DMS114 treated with DMSO at 0.1 percent for 48 hours (cell line): ENCODE results near the gene REV1.
"Not testable (repeated sequence)": the region's sequence is repeated elsewhere in the genome, so short reads cannot be mapped to it uniquely, and the experiment has no call there.

ENCODE experiments used
- DNase-seq: peaks from one replicate; lab custom pipeline; 2025; ENCODE audit not compliant: unreplicated experiment; lab: John Stamatoyannopoulos, UW

The REV1 gene

DNA sequence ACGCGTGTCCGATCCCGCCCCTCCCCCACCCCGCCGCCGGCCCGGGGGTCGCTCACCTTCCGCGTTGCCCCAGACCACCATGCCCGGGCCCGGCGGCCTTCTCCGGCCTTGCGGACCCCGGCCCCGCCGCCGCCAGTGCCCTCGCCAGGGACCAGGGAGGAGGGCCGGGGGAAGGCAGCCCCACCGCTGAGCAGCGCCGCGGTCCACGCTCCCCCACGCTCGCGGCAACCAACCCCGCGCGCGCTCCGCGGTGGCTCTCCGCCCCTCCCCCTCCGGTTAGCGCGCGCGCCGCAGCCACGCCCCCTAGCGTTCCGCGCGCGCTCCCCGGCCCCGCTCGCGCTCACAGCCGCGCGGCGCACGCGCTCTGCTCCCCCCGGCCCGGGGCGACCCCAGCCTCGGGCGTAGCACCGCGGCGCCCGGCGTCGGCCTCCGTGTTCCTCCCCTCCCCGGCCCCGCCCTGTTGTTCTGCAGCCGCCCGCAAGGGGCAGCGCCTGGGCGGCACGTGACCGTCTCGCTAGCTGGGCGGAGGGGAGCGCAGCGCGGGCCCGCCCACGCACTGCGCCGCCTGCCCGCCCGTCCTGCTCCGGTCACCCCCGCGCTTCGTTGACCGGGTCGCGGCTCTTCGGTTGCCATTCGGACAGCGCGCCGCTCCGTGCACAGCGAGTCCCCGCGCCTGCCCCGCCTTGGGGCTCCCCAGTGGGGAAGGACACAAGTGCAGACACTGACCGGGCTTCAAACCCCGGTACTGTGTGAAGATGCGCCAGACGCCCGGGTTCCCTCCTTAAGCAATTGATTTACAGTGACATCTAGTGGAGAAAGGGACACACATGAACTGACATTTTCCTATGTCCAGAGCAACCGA is at the start of gene REV1:
TSS of gene REV1 (minus strand) at position 257 of the 862 bp plus-strand sequence. CDS start 25,042 bp downstream, outside the sequence.
- DNase-seq: peak; percentile 88

DNA sequence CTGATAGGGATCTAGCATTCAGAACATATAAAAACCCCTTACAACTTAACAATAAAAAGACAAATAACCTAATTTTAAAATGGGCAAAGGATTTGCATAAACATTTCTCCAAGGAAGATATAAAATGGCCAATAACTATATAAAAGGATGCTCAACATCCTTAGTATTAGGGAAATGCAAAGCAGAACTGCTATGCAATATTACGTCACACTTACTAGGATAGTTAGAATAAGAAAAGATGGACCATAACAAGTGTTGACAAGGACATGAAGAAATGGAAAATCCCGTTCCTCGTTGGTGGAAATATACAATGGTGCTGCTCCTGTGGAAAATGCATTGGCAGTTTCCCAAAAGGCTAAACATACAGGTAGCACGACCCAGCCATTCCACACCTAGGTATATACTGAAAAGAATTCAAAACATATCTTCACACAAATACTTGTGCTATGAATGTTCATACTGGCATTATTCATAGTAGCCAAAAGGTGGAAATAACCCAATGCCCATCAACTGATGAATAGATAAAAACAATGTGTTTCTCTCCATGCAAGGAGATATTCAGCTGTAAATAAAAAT is 48.2 kb upstream of the REV1 start:
- no peak for DNase-seq

DNA sequence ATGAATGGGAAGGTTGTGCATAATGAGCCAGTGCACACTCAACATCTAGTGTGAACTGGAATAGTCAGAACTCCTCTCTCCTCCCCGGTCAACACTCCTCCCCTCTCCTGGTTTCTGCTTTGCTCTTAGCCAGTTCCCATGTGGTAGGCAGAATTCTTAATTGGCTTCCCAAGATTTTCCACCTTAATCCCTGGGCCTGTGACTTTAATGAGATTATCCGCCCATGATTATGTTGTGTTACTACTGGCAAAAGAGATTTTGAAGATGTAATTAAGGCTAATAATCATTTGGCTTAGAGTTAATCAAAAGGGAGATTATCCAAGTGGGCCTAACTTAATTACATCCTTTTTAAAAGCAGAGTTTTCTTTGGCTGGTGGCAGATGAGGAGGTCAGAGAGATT is 34.2 kb upstream of the REV1 start:
- no peak for DNase-seq

DNA sequence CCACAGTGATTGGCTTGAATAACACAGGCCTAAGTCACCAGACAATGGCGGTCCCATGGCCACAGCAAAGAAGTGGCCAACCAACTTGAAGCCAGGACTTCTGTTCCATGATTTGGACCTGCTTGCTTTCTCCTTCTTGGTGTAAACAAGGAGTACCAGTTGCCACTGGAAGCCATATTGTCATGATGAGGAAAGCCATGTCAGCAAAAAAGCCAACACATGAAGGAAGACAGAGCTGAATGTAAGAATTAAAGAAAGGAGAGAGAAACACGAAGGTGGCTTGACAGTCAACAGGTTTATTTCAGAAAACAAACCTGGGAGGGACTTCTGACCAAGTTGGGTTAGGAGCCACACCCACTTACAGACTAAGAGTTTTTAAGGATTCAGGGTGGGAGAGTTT is 32.3 kb upstream of the REV1 start:
- no peak for DNase-seq

DNA sequence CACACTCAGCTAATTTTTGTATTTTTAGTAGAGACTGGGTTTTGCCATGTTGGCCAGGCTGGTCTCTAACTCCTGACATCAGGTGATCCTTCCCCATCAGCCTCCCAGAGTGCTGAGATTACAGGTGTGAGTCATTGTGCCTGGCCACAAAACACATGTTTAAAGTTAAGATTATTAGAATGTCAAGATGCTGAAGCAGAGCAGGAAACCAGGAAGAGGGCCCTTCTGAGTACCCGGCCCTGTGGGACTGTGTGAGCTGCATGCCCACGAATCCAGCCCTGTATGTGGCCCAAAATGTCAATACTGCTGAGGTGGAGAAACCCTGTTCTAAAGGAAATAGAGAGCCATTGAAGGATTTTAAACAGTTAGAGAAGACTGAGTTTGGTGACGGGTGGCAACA is 31.0 kb upstream of the REV1 start:
- DNase-seq: no peak

- DNase-seq: no peak
Observed at GRCh38 chr2:99520195-99520594, 30.4 kb upstream of the REV1 start.

DNA sequence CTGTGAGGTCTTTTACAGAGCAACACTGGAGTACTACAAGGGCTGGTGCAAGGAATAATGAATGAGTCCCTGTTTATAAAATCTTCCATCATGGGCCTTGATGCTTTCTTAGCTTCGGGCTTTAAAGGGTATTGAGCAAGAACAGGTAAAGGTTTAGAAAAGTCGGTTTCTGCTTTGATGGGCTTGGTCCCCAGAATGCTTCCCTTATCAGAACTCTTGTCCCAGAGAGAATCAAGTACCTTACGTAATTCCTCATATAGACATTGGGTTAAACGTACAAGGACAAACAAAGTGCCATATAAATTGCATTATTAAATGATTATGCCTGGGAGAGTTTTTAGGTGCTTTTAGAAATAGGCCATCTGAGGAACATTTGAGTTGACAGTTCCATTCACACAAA is 24.5 kb upstream of the REV1 start:
- DNase-seq: no peak

GRCh38 chr2:99512181-99512591 is 22.4 kb upstream of the REV1 start:
- DNase-seq: no peak

DNA sequence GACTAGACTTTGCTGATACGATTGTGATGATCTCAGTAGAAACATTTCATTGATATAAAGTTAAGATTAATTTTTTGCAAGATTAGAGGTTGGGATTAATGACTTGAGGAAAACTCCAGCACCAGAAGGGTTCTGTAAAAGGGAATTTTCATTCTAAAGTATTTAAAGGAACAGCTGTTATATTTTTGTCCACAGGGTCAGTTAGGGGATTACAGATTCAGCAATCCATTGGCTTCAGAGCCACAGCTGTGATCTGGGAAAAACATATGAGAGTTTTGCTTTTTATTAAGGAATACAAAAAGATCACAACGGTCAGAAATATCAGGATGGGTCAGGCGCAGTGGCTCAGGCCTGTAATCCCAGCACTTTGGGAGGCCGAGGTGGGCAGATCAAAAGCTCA is 19.6 kb upstream of the REV1 start:
- no peak for DNase-seq

DNA sequence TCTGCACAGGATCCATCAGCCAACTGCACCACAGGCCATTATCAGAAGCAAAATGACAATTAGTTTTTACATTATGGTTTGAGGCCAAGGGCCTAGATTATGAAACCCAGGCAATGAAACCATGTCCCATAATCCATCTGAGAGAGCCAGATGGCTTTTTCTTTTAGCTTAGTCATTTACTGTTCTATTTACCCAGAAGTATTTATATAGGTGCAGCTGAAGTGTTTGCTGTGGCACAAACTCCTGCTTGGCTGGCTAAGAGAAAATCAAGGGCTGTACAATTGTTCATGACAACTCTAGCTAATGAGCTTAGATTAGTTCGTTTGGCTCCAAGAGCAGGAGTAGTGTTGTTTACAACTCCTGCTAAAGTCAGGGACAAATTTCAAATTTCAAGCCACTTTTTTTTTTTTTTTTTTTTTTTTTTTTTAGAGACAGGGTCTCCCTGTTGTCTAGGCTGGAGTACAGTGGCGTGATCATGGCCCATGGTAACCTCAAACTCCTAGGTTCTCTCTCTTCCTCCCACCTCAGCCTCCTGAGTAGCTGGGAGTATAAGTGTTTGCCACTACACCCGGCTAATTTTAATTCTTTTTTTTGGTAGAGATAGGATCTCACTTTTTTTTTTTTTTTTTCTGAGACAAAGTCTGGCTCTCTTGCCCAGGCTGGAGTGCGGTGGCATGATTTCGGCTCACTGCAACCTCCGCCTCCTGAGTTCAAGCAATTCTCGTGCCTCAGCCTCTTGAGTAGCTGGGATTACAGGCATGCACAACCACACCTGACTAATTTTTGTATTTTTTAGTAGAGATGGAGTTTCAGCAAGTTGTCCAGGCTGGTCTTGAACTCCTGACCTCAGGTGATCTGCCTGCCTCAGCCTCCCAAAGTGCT is 18.4 kb upstream of the REV1 start:
- no peak for DNase-seq

GRCh38 chr2:99504844-99505584 is 15.2 kb upstream of the REV1 start:
- no peak for DNase-seq

DNA sequence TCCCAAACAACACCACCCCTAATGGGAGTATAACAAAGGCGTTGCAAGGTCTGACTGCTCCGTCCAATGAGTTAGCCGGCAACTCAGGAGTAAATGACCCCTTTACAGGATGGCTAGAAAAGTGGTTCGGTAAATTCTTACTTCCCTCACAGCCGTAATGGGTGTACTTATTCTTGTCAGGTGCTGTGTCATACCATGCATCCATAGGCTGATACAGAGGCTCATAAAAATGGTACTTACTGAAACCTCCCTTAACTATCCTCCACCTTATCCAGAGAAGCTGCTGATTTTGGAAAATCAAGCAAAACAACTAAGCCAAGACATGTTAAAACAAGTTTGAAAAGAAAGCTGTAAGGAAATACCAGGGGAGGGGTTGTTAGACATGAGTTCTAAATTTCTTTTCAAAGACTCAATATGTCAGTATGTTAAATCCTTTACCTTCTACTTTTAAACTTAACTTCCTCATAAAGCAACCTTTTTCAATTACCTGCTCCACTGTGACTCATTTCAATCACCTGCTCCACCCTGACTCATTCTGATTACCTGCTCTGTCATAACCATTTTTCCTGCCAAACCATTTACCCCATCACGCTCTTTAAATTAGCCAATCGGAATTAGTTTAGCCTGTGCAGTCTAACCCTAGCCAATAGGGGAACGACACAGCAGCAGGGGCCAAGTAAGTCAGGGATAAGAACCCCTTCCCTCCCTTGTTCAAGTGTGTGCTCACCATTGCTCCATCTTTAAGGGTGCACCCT is 14.0 kb upstream of the REV1 start:
- DNase-seq: not testable (repeated sequence)

DNA sequence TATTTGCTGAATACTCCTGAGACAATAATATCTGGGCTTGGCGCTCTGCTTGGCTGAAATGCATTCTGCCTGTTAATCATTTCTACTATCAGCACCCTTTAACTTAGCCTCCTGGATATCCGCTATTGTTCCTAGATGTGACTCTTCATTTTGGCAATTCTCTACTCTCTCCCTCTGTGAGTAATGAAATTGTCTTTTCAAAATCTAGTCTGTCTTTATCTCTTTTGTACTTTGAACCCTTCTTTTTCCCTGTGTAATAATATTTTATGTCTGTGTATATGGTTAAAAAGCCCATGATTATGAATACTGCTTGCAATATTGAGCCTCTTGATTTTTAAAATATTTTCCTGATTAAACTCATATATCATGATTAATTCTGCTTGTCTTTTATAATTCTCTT is 6.2 kb upstream of the REV1 start:
- no peak for DNase-seq

GRCh38 chr2:99495115-99495860 is 5.5 kb upstream of the REV1 start:
- no peak for DNase-seq

- no peak for DNase-seq
Observed at GRCh38 chr2:99492721-99493120, 2.9 kb upstream of the REV1 start.

DNA sequence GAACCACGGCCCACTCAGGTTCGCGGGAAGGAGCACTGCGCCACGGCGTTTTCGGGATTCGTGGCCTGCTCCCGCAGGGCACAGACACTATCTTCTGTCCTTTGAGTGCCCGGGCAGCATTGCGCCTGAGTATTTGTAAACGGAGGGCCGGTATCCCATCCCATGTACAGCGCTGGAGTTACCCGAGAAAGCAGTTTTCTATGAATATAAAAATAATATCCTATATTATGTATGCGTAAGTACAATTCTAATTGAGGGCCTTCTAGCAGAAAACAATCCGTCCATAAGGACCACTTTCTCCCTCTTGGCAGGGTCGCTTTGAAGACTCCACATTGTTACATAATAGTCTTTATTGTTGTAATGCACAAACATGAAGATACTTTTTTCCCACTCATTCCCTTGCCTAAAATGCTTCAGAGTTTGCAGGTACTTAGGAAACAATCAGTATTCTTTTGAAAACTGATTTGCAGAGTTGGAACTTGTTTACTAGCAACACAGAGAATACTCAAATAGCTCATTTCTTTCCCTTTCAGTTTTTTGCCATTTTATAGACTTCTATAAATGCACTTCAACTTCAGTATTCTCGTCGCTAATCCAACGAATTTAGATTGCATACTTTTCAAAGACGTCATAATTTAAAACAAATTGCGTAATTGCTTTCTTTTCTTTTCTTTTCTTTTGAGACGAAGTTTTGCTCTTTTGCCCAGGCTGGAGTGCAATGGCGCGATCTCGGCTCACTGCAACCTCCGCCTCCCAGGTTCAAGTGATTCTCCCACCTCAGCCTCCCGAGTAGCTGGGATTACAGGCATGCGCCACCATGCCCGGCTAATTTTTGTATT is 1.0 kb upstream of the REV1 start:
- DNase-seq: no peak

- DNase-seq: no peak
Observed at GRCh38 chr2:99489063-99489760, 605 bp downstream of the REV1 start.

GRCh38 chr2:99488539-99489062 is 1.2 kb downstream of the REV1 start:
- peak; percentile 35 for DNase-seq
